Uterus (tissue), 4 donors: ENCODE results near the gene HOXA3. TPM values are rescaled to one million over a fixed set of nuclear protein-coding genes. Genes with fewer than 3 reads are reported as not detected.

Experiments
- DNase-seq, 2 donors: peaks; one replicate each; pipeline ENCODE4 v3.0.0-alpha.2; 2019 to 2020
- H3K27ac ChIP-seq, 2 donors: fragments of 200-600 bp; sonication (generic); 1 replicate in 1 of 2; 2 replicates in 1 of 2; pipeline ENCODE4 v1.5.1; 2016 to 2018
- H3K27me3 ChIP-seq, 2 donors: fragments of 200-600 bp; sonication (generic); one replicate each; pipeline ENCODE4 v1.5.1; 2018 to 2019; ENCODE audit warnings: control low read depth in 1 of 2
- H3K36me3 ChIP-seq, 2 donors: fragments of 200-600 bp; sonication (generic); one replicate each; pipeline ENCODE4 v1.5.1; 2019; ENCODE audit warnings: control low read depth in 1 of 2
- H3K4me1 ChIP-seq, 2 donors: fragments of 200-600 bp; sonication (generic); one replicate each; pipeline ENCODE4 v1.5.1; 2018 to 2019; ENCODE audit warnings: control low read depth in 1 of 2
- H3K4me3 ChIP-seq, 2 donors: fragments of 200-600 bp; sonication (generic); 1 replicate in 1 of 2; 2 replicates in 1 of 2; pipeline ENCODE4 v1.5.1; 2018 to 2019; ENCODE audit warnings: mild to moderate bottlenecking in 1 of 2
- H3K9me3 ChIP-seq, 2 donors: fragments of 200-600 bp; sonication (generic); one replicate each; pipeline ENCODE4 v1.5.1; 2019; ENCODE audit warnings: control low read depth in 1 of 2
- POLR2A ChIP-seq, 2 donors: fragments of 450-650 bp; IDR thresholded peaks; one replicate each; pipeline ENCODE4 v1.6.1; 2016; ENCODE audit warnings: antibody characterized with exemption in 2 of 2, mild to moderate bottlenecking in 1 of 2, moderate library complexity in 1 of 2
- intact Hi-C: fragments of 100-400 bp; cut with DNase I; formaldehyde crosslinking; loops from one replicate; pipeline ENCODE4 v1.15.1; 2023; ENCODE audit warnings: low total_unique reads
- total RNA-seq, 4 donors: library from RNA; depleted of rRNA in 3 of 4; stranded (reverse); fragments of >200 nt in 3 of 4; gene quantifications; one replicate each; pipeline versions ENCODE4 v1.1.0 to v1.2.4, GENCODE V29; 2014 to 2023
- TF ChIP-seq, protein P1 (sequence below), 4 experiments: fragments of 200-600 bp in 2 of 4; fragments of 450-650 bp in 2 of 4; sonication (generic) in 2 of 4; IDR thresholded peaks; one replicate each; pipeline ENCODE4 v1.5.1; 2016 to 2019; ENCODE audit warnings: antibody characterized with exemption in 4 of 4, mild to moderate bottlenecking in 2 of 4, moderate library complexity in 1 of 4
- donor health status: DM: yes; HTN: yes; CAD: no.

The HOXA3 gene
- total RNA-seq, 4 donors from 2014 or later = 1.0 to 34.5 (median 19.0) TPM

- no peak for TF ChIP-seq POLR2A (IDR thresholded peaks at IDR 0.05)
- TF ChIP-seq, protein P1, sequence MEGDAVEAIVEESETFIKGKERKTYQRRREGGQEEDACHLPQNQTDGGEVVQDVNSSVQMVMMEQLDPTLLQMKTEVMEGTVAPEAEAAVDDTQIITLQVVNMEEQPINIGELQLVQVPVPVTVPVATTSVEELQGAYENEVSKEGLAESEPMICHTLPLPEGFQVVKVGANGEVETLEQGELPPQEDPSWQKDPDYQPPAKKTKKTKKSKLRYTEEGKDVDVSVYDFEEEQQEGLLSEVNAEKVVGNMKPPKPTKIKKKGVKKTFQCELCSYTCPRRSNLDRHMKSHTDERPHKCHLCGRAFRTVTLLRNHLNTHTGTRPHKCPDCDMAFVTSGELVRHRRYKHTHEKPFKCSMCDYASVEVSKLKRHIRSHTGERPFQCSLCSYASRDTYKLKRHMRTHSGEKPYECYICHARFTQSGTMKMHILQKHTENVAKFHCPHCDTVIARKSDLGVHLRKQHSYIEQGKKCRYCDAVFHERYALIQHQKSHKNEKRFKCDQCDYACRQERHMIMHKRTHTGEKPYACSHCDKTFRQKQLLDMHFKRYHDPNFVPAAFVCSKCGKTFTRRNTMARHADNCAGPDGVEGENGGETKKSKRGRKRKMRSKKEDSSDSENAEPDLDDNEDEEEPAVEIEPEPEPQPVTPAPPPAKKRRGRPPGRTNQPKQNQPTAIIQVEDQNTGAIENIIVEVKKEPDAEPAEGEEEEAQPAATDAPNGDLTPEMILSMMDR (IDR thresholded peaks at IDR 0.05) = no peak
- DNase-seq = peak; percentile 27 to 44
- H3K9me3 ChIP-seq = no peaks in the 10 kb centered on the region
- H3K36me3 ChIP-seq = no peaks in the 10 kb centered on the region
- intact Hi-C loops = no loop called here
- peak overlapping the region; percentile 58 to 66 for H3K4me3 ChIP-seq
- peak overlapping the region; percentile 94 to 96 for H3K27ac ChIP-seq
- no peaks in the 10 kb centered on the region for H3K4me1 ChIP-seq
- no peaks in the 10 kb centered on the region for H3K27me3 ChIP-seq
Observed at GRCh38 chr7:27175626-27176523, 23.5 kb upstream of the HOXA3 start.

DNA sequence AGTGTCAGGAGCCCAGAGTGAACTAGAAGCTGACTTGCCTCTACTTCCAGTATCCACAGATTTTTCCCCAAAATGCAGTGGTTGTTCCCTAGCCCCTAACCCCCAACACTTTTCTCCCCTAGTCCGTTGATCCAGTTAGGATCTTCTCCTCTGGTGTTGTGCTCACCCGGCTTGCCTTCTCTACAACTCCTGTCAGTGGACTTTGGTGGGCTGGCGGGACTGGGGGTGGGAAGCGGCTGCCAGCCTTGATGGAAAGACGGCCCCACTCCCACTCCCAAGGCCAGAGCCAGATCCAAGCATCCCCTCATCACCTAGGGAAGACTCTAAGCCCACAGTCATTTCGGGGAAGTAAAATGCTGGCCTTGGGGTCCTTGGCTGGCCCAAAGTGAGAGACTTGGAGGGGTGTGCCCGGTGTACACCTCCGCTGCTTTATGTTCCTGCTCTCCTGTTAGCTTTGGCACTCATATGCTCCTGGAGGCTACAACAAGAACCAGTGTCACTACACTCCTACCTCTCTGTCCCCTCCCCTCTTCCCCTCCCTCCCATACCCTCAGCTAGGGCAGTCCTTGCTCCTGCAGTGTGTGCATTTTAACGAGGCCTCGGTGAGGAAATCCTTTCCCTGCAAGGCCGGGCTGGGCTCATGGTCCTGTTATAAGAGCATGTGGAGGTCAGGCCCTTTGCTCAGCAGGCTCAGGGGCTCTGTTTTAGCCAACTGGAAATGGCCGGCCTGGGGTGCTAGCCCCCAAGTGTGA lies 22.7 kb upstream of the HOXA3 start:
- Histone ChIP-seq H3K4me3 (peak overlapping the region; percentile 58 to 66), H3K36me3 (no peaks in the 10 kb centered on the region), H3K27ac (peak overlapping the region; percentile 94 to 96), H3K4me1 (no peaks in the 10 kb centered on the region), H3K9me3 (no peaks in the 10 kb centered on the region), H3K27me3 (no peaks in the 10 kb centered on the region)
- DNase-seq = peak; percentile 54 to 73
- TF ChIP-seq, protein P1 (IDR thresholded peaks at IDR 0.05) = no peak
- TF ChIP-seq POLR2A (IDR thresholded peaks at IDR 0.05) = peak; percentile 25 to 36
- intact Hi-C loops = no loop called here

DNA sequence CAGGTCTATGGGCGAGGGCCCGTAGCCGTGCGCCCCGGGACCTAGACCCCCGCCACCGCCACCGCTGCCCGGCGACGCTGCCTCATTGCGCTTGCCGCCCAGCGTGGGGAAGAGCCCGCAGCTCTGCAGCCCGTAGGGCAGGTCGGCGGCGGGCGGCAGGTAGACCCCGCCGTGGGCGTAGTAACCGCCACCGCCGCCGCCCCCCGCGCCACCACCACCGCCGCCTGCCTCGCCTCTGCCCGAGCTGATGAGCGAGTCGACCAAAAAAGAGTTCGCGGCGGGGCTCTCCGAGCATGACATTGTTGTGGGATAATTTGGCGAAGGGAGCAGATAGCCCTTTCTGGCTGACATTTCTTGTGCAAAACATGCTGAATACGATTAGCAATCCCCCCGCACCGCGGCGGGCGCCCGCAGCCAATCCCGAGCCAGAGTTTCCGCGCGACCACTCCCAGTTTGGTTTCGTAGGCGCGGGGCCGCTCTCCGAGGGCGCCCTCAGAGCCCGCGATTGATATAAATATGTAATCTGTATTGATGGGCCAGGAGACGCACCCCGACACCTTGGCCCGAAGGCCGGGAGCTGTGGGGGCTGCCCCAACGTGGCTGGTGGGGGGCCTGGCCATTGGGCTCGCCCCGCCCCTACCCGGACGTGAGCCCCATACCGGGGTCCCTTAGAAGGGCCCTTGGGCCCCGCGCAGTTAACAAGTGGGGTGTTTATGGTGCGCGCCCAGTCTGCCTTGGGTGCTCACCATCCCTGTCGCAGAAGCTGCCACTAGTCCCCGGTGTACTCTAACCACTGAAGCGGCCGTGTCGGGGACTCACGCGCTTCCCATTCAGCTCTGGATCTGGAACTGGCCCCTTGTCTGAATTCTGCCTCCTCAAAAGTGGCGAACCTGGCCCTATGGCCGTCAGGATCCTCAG lies 21.8 kb upstream of the HOXA3 start, which contains the start of gene HOXA10:
HOXA10 (minus strand) TSS at position 365 of the 918 bp plus-strand sequence; CDS start at position 351, 14 bp downstream.
- no peaks in the 10 kb centered on the region for H3K9me3 ChIP-seq
- peak; percentile 87 to 88 for DNase-seq
- H3K27ac ChIP-seq = peak within 1 kb of the TSS; percentile 94 to 96
- no peaks in the 10 kb centered on the region for H3K27me3 ChIP-seq
- H3K36me3 ChIP-seq = no peaks in the 10 kb centered on the region
- intact Hi-C loops = no loop called here
- no peaks in the 10 kb centered on the region for H3K4me1 ChIP-seq
- TF ChIP-seq, protein P1 (IDR thresholded peaks at IDR 0.05) = no peak
- peak; percentile 54 to 68 for TF ChIP-seq POLR2A (IDR thresholded peaks at IDR 0.05)
- H3K4me3 ChIP-seq = peak within 1 kb of the TSS; percentile 58 to 66

DNA sequence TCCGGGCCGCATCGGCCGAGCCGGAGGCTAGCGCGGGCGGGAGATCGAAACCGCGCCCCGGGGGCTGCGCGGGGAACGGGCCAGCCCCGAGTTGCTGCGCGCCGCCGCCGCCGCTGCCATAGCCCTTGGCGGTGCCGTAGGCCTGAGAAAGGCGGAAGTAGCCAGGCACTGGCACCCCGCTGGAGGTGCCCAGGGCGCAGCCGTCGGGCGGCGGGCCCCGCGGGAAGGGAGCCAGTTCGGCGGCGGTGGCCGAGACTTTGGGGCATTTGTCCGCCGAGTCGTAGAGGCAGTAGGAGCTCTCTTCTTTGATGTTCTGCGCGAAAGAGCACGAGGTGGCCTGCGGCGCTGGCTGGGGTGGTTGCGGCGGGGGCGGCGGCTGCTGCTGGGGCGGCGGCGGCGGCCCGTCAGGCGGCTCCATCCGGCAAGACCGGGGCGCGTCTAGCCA lies 21.1 kb upstream of the HOXA3 start:
- Histone ChIP-seq H3K4me3 (peak overlapping the region; percentile 58 to 66), H3K4me1 (no peaks in the 10 kb centered on the region), H3K27ac (peak overlapping the region; percentile 94 to 96), H3K9me3 (no peaks in the 10 kb centered on the region), H3K27me3 (no peaks in the 10 kb centered on the region), H3K36me3 (no peaks in the 10 kb centered on the region)
- intact Hi-C loops = no loop called here
- TF ChIP-seq, protein P1 (IDR thresholded peaks at IDR 0.05) = no peak
- TF ChIP-seq POLR2A (IDR thresholded peaks at IDR 0.05) = no peak
- peak; percentile 28 to 45 for DNase-seq
